HG03571 (cell line): ENCODE data around the gene AIF1.
A peak's percentile ranks its signal among the peaks of the same experiment; 100 is the strongest.
"Not testable (repeated sequence)": the region's sequence is repeated elsewhere in the genome, so short reads cannot be mapped to it uniquely, and the experiment has no call there.

Experiments
- ATAC-seq: cut with Tn5 transposase; IDR thresholded peaks from one replicate; pipeline ENCODE4 v1.9.1; 2021; ENCODE audit not compliant: unreplicated experiment

The AIF1 gene

GRCh38 chr6:31580807-31581433 is 34.1 kb upstream of the AIF1 start:
- no peak for ATAC-seq

- ATAC-seq, result no peak
These were observed 33.4 kb upstream of the AIF1 start for GRCh38 chr6:31581434-31582229.

GRCh38 chr6:31582230-31582643 is 32.8 kb upstream of the AIF1 start, which contains the start of gene LTB:
LTB (minus strand) TSS chr6:31582424; CDS start chr6:31582417, 7 bp downstream.
- no peak for ATAC-seq

- no peak for ATAC-seq
These were observed 29.5 kb upstream of the AIF1 start for GRCh38 chr6:31585491-31585890.

GRCh38 chr6:31586008-31586407 is 29.0 kb upstream of the AIF1 start, which contains the start of gene LST1:
LST1 (plus strand) TSS chr6:31586277; CDS start chr6:31587300, 1,023 bp downstream.
- no peak for ATAC-seq

GRCh38 chr6:31586599-31587281 is 28.3 kb upstream of the AIF1 start:
- no peak for ATAC-seq

GRCh38 chr6:31587791-31588777 is 26.9 kb upstream of the AIF1 start:
- no peak for ATAC-seq

GRCh38 chr6:31588871-31589650 is 26.0 kb upstream of the AIF1 start:
- ATAC-seq, result no peak

- not testable (repeated sequence) for ATAC-seq
These were observed 24.3 kb upstream of the AIF1 start for GRCh38 chr6:31590691-31591090.

GRCh38 chr6:31592396-31592771 is 22.6 kb upstream of the AIF1 start:
- ATAC-seq, result no peak

GRCh38 chr6:31597006-31597405 is 18.0 kb upstream of the AIF1 start:
- no peak for ATAC-seq

GRCh38 chr6:31607317-31607716 is 7.7 kb upstream of the AIF1 start:
- no peak for ATAC-seq

GRCh38 chr6:31609519-31610406 is 5.3 kb upstream of the AIF1 start:
- no peak for ATAC-seq

- ATAC-seq, result no peak
These were observed 4.1 kb upstream of the AIF1 start for GRCh38 chr6:31610968-31611367.

GRCh38 chr6:31614075-31614619 is 887 bp upstream of the AIF1 start:
- ATAC-seq, result no peak

GRCh38 chr6:31615748-31616147 is 714 bp downstream of the AIF1 start:
- no peak for ATAC-seq

- no peak for ATAC-seq
These were observed 2.0 kb downstream of the AIF1 start for GRCh38 chr6:31617010-31617409.

GRCh38 chr6:31619805-31620585 is 5.0 kb downstream of the AIF1 start:
- ATAC-seq, result peak; percentile 72
